HFFc6 (cell line): ENCODE data around the gene ZMYM4. TPM values are rescaled to one million over a fixed set of nuclear protein-coding genes. Genes with fewer than 3 reads are reported as not detected.

Experiments used
- DNase-seq: peaks from one replicate; pipeline ENCODE4 v3.0.0-alpha.2; 2018
- H3K27ac Mint-ChIP-seq: 2 replicates; pipeline ENCODE4 v1.8.0; 2020; ENCODE audit warnings: mild to moderate bottlenecking, mixed read lengths
- H3K27me3 Mint-ChIP-seq: 2 replicates; pipeline ENCODE4 v1.8.0; 2021; ENCODE audit warnings: mild to moderate bottlenecking, moderate library complexity, mixed read lengths; ENCODE audit not compliant: insufficient read depth
- H3K36me3 Mint-ChIP-seq: 2 replicates; pipeline ENCODE4 v1.8.0; 2021; ENCODE audit warnings: low read depth, mixed read lengths
- H3K4me1 Mint-ChIP-seq: 2 replicates; pipeline ENCODE4 v1.8.0; 2020; ENCODE audit warnings: low read depth, mixed read lengths
- H3K4me3 Mint-ChIP-seq: 2 replicates; pipeline ENCODE4 v1.8.0; 2020; ENCODE audit warnings: mild to moderate bottlenecking, moderate library complexity, mixed read lengths
- H3K9me3 Mint-ChIP-seq: 2 replicates; pipeline ENCODE4 v1.8.0; 2020; ENCODE audit warnings: mild to moderate bottlenecking, mixed read lengths
- total RNA-seq, 6 experiments: library from RNA; stranded (reverse); fragmentation: NEBNext Ultra II Directional; extraction: Animal tissue kit (Norgen Biotek cat#: 25700); gene quantifications; 2 replicates in 1 of 6; 3 replicates in 5 of 6; pipeline ENCODE4 v1.2.3, GENCODE V29; 2021
- TF ChIP-seq, protein P1 (sequence below): fragments of 200-600 bp; sonication (generic); IDR thresholded peaks from 2 replicates; pipeline ENCODE4 v1.5.0; 2021; ENCODE audit warnings: antibody characterized with exemption, mild to moderate bottlenecking

ZMYM4 gene
- total RNA-seq, 6 experiments from 2014 or later: 49.8 to 58.0 (median 52.5) TPM

DNA sequence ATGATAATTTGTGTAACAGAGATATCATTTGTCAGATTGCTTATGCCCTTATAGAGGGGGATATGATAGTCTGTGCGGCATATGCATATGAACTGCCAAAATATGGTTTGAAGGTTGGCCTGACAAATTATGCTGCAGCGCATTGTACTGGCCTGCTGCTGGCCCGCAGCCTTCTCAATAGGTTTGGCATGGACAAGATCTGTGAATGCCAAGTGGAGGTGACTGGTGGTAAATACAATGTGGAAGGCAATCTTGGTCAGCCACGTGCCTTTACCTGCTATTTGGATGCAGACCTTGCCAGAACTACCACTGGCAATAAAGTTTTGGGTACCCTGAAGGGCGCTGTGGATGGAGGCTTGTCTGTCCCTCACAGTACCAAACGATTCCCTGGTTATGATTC lies 82.4 kb downstream of the ZMYM4 start:
- H3K36me3 Mint-ChIP-seq: peaks cover 6% of the 10 kb centered on the region
- H3K27ac Mint-ChIP-seq: no peak overlapping the region
- no peak overlapping the region for H3K4me3 Mint-ChIP-seq
- no peak for DNase-seq
- H3K9me3 Mint-ChIP-seq: no peaks in the 10 kb centered on the region
- TF ChIP-seq, protein P1, sequence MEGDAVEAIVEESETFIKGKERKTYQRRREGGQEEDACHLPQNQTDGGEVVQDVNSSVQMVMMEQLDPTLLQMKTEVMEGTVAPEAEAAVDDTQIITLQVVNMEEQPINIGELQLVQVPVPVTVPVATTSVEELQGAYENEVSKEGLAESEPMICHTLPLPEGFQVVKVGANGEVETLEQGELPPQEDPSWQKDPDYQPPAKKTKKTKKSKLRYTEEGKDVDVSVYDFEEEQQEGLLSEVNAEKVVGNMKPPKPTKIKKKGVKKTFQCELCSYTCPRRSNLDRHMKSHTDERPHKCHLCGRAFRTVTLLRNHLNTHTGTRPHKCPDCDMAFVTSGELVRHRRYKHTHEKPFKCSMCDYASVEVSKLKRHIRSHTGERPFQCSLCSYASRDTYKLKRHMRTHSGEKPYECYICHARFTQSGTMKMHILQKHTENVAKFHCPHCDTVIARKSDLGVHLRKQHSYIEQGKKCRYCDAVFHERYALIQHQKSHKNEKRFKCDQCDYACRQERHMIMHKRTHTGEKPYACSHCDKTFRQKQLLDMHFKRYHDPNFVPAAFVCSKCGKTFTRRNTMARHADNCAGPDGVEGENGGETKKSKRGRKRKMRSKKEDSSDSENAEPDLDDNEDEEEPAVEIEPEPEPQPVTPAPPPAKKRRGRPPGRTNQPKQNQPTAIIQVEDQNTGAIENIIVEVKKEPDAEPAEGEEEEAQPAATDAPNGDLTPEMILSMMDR: no peak
- H3K27me3 Mint-ChIP-seq: peaks cover under 1% of the 10 kb centered on the region; the same call in 1 of the 2 replicates
- 0 out of 2 replicates have a peak, but pooled peaks cover 2% of the 10 kb centered on the region for H3K4me1 Mint-ChIP-seq

DNA sequence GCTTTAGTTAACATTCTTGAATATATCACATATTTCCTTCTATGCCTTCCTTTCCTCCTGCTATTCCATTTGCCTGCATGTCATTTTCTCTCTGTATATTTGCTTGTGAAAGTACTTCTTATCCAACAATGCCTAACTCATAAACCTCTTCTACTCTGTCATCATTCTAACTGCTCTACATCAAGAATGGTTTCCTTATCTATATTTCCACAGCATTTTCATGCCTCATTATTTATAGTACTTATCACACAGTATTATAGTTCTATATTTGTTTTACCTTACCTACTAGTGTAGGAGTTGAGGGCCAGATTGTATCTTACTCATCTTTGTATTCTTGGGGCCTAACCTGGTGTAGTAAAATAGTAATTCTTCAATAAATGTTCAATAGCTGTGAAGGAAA lies 91.5 kb downstream of the ZMYM4 start:
- TF ChIP-seq, protein P1: no peak
- DNase-seq: no peak
- H3K4me3 Mint-ChIP-seq: no peak overlapping the region
- peaks cover 16% of the 10 kb centered on the region; the same call in 1 of the 2 replicates for H3K36me3 Mint-ChIP-seq
- H3K27me3 Mint-ChIP-seq: peaks cover 2% of the 10 kb centered on the region; the same call in 1 of the 2 replicates
- H3K4me1 Mint-ChIP-seq: peaks cover 7% of the 10 kb centered on the region; the same call in 1 of the 2 replicates
- H3K9me3 Mint-ChIP-seq: no peaks in the 10 kb centered on the region
- no peak overlapping the region for H3K27ac Mint-ChIP-seq

DNA sequence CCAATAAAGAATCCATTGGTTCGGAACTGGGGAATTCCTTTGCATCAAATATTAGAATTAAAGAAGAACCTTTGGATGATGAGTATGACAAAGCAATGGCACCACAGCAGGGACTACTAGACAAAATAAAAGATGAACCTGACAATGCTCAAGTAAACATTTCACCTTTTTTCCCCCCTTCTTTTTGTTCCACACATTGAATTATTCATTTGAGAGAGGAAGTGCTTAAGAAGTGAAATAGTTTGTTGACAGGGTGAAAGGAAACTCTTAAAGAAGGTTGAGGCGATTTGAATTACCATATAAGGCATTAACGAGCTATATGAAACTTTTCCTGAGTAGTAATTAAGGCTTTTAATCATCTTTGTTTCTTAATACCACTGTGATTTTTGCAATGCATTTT lies 93.1 kb downstream of the ZMYM4 start:
- H3K9me3 Mint-ChIP-seq: no peaks in the 10 kb centered on the region
- peaks cover 11% of the 10 kb centered on the region; the same call in 1 of the 2 replicates for H3K36me3 Mint-ChIP-seq
- TF ChIP-seq, protein P1: no peak
- peaks cover 7% of the 10 kb centered on the region; the same call in 1 of the 2 replicates for H3K4me1 Mint-ChIP-seq
- no peak overlapping the region for H3K4me3 Mint-ChIP-seq
- peaks cover 2% of the 10 kb centered on the region; the same call in 1 of the 2 replicates for H3K27me3 Mint-ChIP-seq
- no peak for DNase-seq
- no peak overlapping the region for H3K27ac Mint-ChIP-seq

DNA sequence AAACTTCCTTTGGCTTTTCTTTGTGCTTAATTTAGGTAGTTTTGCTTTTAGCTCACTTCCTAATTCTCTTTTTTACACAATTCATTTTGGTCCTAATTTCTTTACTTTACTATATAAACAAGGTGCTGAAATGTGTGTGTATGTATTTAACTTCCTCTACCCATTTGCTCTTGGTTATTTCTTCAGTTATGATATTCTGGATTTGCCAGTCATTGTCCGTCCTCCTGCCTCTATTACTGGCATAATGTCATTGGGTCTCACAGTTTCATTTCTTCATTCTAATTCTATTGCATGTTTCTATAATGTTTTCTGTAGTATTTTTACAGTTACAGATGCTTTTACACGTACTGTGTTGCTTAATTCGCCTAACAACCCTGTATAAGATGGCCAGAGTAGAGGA lies 96.2 kb downstream of the ZMYM4 start:
- Mint-ChIP-seq H3K27ac (no peak overlapping the region), H3K27me3 (no peaks in the 10 kb centered on the region), H3K4me1 (peaks cover 7% of the 10 kb centered on the region; the same call in 1 of the 2 replicates), H3K9me3 (no peaks in the 10 kb centered on the region), H3K4me3 (no peak overlapping the region), H3K36me3 (peaks cover 11% of the 10 kb centered on the region; the same call in 1 of the 2 replicates)
- TF ChIP-seq, protein P1: no peak
- no peak for DNase-seq

DNA sequence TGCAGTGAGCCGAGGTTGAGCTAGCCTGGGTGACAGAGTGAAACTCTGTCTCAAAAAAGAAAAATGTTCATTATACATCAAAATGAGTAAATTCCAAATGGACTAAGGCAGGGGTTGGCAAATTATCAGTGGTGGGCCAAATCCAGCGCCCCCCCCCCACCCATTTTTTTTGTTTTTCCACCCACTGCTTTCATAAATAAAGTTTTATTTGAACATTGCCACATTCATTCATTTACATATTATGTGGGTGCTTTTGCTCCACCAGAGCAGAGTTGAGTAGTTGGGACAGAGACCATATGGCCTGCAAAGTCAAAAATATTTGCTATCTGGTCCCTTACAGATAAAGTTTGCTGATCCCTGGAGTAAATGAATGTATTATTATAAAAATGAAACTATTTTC lies 99.4 kb downstream of the ZMYM4 start:
- Mint-ChIP-seq H3K27ac (no peak overlapping the region), H3K36me3 (no peaks in the 10 kb centered on the region; the same call in 1 of the 2 replicates), H3K27me3 (no peaks in the 10 kb centered on the region; the same call in 1 of the 2 replicates), H3K4me1 (peaks cover 22% of the 10 kb centered on the region), H3K9me3 (no peaks in the 10 kb centered on the region), H3K4me3 (no peak overlapping the region)
- DNase-seq: no peak
- TF ChIP-seq, protein P1: no peak
